ENCODE data around the gene NPM3. TPM values are rescaled to one million over a fixed set of nuclear protein-coding genes. Genes with fewer than 3 reads are reported as not detected.

NPM3 gene
- total RNA-seq, 1 donor from 2014 or later, result 45.2 TPM

GRCh38 chr10:101766753-101767599 lies 16.3 kb downstream of the NPM3 start:
- DNase-seq (ENCODE audit: low spot score in 2 of 2, unreplicated experiment in 2 of 2), result no peak
- peaks cover 82% of the 10 kb centered on the region for H3K27me3 Mint-ChIP-seq (ENCODE audit: low read depth)

GRCh38 chr10:101766306-101766705 lies 16.9 kb downstream of the NPM3 start:
- H3K4me1 Mint-ChIP-seq, result no peaks in the 10 kb centered on the region
- H3K27ac Mint-ChIP-seq, result no peak overlapping the region
- no peak for DNase-seq (ENCODE audit: low spot score in 2 of 2, unreplicated experiment in 2 of 2)
- H3K4me3 Mint-ChIP-seq, result no peak overlapping the region
- H3K36me3 Mint-ChIP-seq, result no peaks in the 10 kb centered on the region
- no peaks in the 10 kb centered on the region for H3K9me3 Mint-ChIP-seq
- no peak for TF ChIP-seq CTCF (IDR thresholded peaks at IDR 0.05; ENCODE audit: unreplicated experiment)
- H3K27me3 Mint-ChIP-seq (ENCODE audit: low read depth), result peaks cover 75% of the 10 kb centered on the region

More at GRCh38 chr10:101766753-101767599, 16.3 kb downstream of the NPM3 start:
- no peaks in the 10 kb centered on the region for H3K9me3 Mint-ChIP-seq
- no peak for TF ChIP-seq CTCF (IDR thresholded peaks at IDR 0.05; ENCODE audit: unreplicated experiment)
- H3K4me3 Mint-ChIP-seq, result no peak overlapping the region
- no peaks in the 10 kb centered on the region for H3K4me1 Mint-ChIP-seq
- H3K27ac Mint-ChIP-seq, result no peak overlapping the region
- H3K36me3 Mint-ChIP-seq, result no peaks in the 10 kb centered on the region

- DNase-seq (ENCODE audit: low spot score in 2 of 2, unreplicated experiment in 2 of 2), result no peak
- Mint-ChIP-seq H3K36me3 (no peaks in the 10 kb centered on the region), H3K27ac (no peak overlapping the region), H3K9me3 (no peaks in the 10 kb centered on the region), H3K27me3 (ENCODE audit: low read depth) (peaks cover 52% of the 10 kb centered on the region), H3K4me3 (no peak overlapping the region), H3K4me1 (no peaks in the 10 kb centered on the region)
- TF ChIP-seq CTCF (IDR thresholded peaks at IDR 0.05; ENCODE audit: unreplicated experiment), result no peak
These were observed 20.0 kb downstream of the NPM3 start for GRCh38 chr10:101763141-101763846.

- H3K9me3 Mint-ChIP-seq, result no peaks in the 10 kb centered on the region
- peaks cover 51% of the 10 kb centered on the region for H3K27me3 Mint-ChIP-seq (ENCODE audit: low read depth)
- H3K27ac Mint-ChIP-seq, result no peak overlapping the region
- H3K36me3 Mint-ChIP-seq, result no peaks in the 10 kb centered on the region
- DNase-seq (ENCODE audit: low spot score in 2 of 2, unreplicated experiment in 2 of 2), result no peak
- TF ChIP-seq CTCF (IDR thresholded peaks at IDR 0.05; ENCODE audit: unreplicated experiment), result no peak
- H3K4me1 Mint-ChIP-seq, result no peaks in the 10 kb centered on the region
- H3K4me3 Mint-ChIP-seq, result no peak overlapping the region
These were observed 20.5 kb downstream of the NPM3 start for GRCh38 chr10:101762736-101763135.

- H3K4me1 Mint-ChIP-seq, result no peaks in the 10 kb centered on the region
- no peak overlapping the region for H3K27ac Mint-ChIP-seq
- H3K36me3 Mint-ChIP-seq, result no peaks in the 10 kb centered on the region
- H3K9me3 Mint-ChIP-seq, result no peaks in the 10 kb centered on the region
- no peak for DNase-seq (ENCODE audit: low spot score in 2 of 2, unreplicated experiment in 2 of 2)
- no peak for TF ChIP-seq CTCF (IDR thresholded peaks at IDR 0.05; ENCODE audit: unreplicated experiment)
- H3K27me3 Mint-ChIP-seq (ENCODE audit: low read depth), result peaks cover 46% of the 10 kb centered on the region
- no peak overlapping the region for H3K4me3 Mint-ChIP-seq
These were observed 22.0 kb downstream of the NPM3 start for GRCh38 chr10:101761226-101761625.
